IPS-18a (cell line): ENCODE results near the gene GIMAP8.
A peak's percentile ranks its signal among the peaks of the same experiment; 100 is the strongest.
"Not testable (repeated sequence)": the region's sequence is repeated elsewhere in the genome, so short reads cannot be mapped to it uniquely, and the experiment has no call there.

Experiments used
- H3K27ac ChIP-seq: one replicate; pipeline ENCODE4 v1.5.1; 2013; ENCODE audit warnings: low read length
- H3K27me3 ChIP-seq: one replicate; pipeline ENCODE4 v1.6.1; 2013; ENCODE audit warnings: mild to moderate bottlenecking, low read length; ENCODE audit not compliant: control insufficient read depth, insufficient read depth
- H3K36me3 ChIP-seq: one replicate; pipeline ENCODE4 v1.6.1; 2013; ENCODE audit warnings: low read depth, low read length; ENCODE audit not compliant: control insufficient read depth
- H3K4me1 ChIP-seq: one replicate; pipeline ENCODE4 v1.6.1; 2013; ENCODE audit warnings: low read depth, low read length; ENCODE audit not compliant: control insufficient read depth
- H3K4me3 ChIP-seq: one replicate; pipeline ENCODE4 v1.5.1; 2013; ENCODE audit warnings: low read length
- H3K9ac ChIP-seq: one replicate; pipeline ENCODE4 v1.6.1; 2013; ENCODE audit warnings: mild to moderate bottlenecking, low read length, moderate library complexity
- H3K9me3 ChIP-seq: one replicate; pipeline ENCODE4 v1.6.1; 2013; ENCODE audit warnings: low read depth, low read length; ENCODE audit not compliant: control insufficient read depth

GIMAP8 gene

DNA sequence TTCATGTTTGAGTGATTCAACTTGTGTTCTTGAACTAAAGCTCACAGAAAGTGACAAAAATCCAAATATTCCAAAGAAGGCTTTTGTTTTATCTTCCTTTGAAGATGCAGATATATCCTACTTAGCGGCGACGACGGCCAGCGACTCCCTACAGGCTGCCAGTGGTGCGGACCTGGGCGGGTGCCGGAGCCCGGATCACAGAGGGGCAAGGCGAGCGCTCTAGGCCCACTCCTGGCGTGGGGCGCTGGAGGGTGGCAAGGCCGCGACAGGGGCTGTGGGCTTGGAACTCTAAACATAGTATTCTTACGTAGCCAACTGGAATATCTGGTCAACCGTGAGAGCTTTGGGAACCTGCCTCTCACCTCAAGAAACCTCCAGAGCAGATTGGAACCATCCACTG lies 63.3 kb downstream of the GIMAP8 start:
- H3K4me3 ChIP-seq: no peak overlapping the region
- no peaks in the 10 kb centered on the region for H3K36me3 ChIP-seq
- no peaks in the 10 kb centered on the region for H3K4me1 ChIP-seq
- H3K27me3 ChIP-seq: no peaks in the 10 kb centered on the region
- no peaks in the 10 kb centered on the region for H3K9me3 ChIP-seq
- no peak overlapping the region for H3K9ac ChIP-seq
- H3K27ac ChIP-seq: no peak overlapping the region

DNA sequence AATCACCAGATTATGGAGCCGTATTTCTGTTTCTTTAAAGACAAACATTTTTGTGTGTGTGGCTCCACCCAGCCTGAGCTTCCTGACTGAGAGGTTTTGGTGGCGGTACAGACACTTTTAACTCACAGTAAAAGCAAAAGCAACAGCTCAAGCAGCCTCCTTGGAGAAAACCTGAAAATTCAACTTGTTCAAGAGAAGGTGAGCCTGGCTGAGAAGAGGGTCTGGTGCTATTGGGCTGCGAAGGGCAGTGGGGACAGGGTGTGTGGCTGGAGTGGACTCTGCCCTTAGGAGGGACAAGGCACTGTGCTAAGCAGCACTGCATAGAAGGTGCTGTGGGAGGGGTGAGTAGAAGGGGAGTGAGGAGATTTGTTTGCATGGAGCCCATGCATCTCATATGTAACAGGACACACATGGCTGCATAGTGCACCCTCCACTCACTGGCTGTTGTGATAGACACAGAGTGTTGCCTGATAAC lies 64.4 kb downstream of the GIMAP8 start, which contains the start of gene GIMAP7:
Gene GIMAP7 (plus strand): TSS at position 125 of the 475 bp plus-strand sequence. CDS start 5,103 bp downstream, outside the sequence.
- H3K27me3 ChIP-seq: no peaks in the 10 kb centered on the region
- H3K4me3 ChIP-seq: no peak within 1 kb of the TSS
- no peaks in the 10 kb centered on the region for H3K9me3 ChIP-seq
- no peaks in the 10 kb centered on the region for H3K4me1 ChIP-seq
- H3K36me3 ChIP-seq: no peaks in the 10 kb centered on the region
- H3K27ac ChIP-seq: no peak within 1 kb of the TSS
- no peak within 1 kb of the TSS for H3K9ac ChIP-seq

DNA sequence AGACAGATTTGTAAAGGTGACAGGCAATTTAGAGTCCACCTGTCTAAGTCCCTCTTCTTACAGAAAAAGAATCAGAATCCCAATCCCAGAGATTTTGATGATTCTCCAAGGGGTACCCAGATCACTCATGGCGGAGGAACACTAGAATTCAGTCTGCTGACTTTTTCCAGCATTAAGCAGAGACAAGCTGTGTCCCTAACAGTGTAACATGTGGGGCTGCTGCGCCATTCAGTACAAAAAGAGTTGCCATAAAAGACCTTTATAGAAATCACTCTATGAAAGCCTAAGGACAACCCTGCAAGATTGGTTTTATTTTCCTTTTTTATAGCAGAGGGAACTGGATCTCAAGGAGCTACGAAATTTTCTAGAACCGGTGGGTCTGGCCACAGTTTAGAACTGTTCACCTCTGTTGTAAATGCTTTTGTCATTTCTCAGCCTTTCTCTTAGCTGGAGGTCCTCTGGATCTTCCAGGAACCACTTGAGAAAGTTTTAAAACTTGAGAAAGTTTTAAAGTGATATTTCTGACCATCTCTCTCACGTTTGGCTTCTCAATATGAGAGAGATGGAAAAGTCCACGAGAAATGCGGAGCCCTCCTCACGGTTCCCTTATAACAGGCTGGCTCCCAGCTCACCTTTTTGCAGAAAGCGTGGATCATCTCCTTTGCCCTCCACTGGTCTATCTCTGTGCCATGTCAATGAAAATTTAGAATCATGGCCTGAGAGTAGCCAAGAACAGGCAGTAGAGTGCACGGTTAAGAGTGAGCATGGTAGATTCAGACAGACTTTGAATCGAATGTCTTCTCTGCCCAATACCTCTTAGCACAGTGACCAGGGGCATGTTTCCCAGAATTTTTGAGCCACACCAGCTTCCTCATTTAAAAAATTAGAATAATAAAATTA lies 65.1 kb downstream of the GIMAP8 start:
- H3K9me3 ChIP-seq: no peaks in the 10 kb centered on the region
- H3K4me1 ChIP-seq: no peaks in the 10 kb centered on the region
- H3K27ac ChIP-seq: no peak overlapping the region
- H3K36me3 ChIP-seq: no peaks in the 10 kb centered on the region
- no peak overlapping the region for H3K4me3 ChIP-seq
- no peak overlapping the region for H3K9ac ChIP-seq
- H3K27me3 ChIP-seq: no peaks in the 10 kb centered on the region

DNA sequence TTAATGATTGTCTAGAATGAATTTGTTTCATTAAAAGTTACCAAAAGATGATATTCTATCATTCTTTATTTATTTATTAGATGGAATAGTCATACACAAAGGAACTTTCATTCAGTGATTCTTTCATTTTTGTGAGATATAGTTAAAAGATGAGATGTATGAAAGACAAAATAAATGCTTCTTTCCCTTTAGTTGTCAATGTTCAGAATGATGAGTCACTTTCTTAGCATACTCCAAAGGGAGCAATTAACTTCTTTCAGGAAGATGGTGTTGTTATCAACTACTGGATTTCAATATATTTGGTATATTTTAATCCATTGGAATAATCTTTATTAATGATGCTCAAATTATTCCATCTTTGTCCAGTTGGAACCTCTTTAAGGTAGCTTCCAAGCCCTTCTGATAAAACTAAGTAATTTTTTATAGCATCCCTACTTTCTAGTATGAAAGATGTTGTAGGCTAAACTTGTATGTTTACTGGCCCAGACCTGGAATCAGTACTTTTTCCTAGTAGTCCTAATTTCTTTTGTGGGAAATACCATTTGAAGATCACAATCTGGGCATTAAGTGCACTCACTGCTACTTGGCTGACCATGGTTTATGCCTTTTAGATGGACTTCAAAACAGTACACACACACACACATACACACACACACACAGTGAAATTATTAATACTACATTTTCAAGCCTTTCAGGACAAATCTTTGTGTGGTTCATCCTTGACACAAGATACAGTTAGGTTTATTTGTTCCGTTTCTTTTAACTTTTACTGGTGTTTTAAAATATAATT lies 66.7 kb downstream of the GIMAP8 start:
- no peaks in the 10 kb centered on the region for H3K27me3 ChIP-seq
- no peak overlapping the region for H3K9ac ChIP-seq
- no peaks in the 10 kb centered on the region for H3K9me3 ChIP-seq
- peaks cover 5% of the 10 kb centered on the region for H3K4me1 ChIP-seq
- no peaks in the 10 kb centered on the region for H3K36me3 ChIP-seq
- no peak overlapping the region for H3K4me3 ChIP-seq
- no peak overlapping the region for H3K27ac ChIP-seq

DNA sequence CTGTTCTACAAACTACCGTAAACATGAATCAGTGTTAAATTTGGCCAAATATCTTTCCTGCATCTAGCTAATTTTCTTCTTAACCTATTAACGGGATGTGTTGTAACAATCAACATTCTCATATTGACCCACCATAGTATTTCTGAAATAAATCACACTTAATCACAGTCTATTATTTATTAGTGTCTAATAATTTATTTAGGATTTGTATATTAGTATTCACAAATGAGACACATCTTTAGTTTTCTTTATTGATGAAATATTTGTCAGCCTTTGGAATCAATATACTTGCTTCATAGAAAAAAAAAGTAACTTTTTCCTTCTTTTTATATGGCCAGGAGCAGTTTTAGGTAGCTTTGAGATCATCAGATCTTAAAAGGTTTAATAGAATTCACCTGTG lies 68.9 kb downstream of the GIMAP8 start:
- no peaks in the 10 kb centered on the region for H3K36me3 ChIP-seq
- H3K27ac ChIP-seq: no peak overlapping the region
- H3K4me3 ChIP-seq: no peak overlapping the region
- H3K27me3 ChIP-seq: no peaks in the 10 kb centered on the region
- H3K9ac ChIP-seq: no peak overlapping the region
- H3K4me1 ChIP-seq: peaks cover 18% of the 10 kb centered on the region
- H3K9me3 ChIP-seq: no peaks in the 10 kb centered on the region

DNA sequence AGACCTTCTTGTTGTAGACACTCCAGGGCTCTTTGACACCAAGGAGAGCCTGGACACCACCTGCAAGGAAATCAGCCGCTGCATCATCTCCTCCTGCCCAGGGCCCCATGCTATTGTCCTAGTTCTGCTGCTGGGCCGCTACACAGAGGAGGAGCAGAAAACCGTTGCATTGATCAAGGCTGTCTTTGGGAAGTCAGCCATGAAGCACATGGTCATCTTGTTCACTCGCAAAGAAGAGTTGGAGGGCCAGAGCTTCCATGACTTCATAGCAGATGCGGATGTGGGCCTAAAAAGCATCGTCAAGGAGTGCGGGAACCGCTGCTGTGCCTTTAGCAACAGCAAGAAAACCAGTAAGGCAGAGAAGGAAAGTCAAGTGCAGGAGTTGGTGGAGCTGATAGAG lies 69.7 kb downstream of the GIMAP8 start:
- no peaks in the 10 kb centered on the region for H3K27me3 ChIP-seq
- H3K9me3 ChIP-seq: no peaks in the 10 kb centered on the region
- no peak overlapping the region for H3K4me3 ChIP-seq
- no peak overlapping the region for H3K27ac ChIP-seq
- H3K4me1 ChIP-seq: peaks cover 18% of the 10 kb centered on the region
- no peak overlapping the region for H3K9ac ChIP-seq
- no peaks in the 10 kb centered on the region for H3K36me3 ChIP-seq

DNA sequence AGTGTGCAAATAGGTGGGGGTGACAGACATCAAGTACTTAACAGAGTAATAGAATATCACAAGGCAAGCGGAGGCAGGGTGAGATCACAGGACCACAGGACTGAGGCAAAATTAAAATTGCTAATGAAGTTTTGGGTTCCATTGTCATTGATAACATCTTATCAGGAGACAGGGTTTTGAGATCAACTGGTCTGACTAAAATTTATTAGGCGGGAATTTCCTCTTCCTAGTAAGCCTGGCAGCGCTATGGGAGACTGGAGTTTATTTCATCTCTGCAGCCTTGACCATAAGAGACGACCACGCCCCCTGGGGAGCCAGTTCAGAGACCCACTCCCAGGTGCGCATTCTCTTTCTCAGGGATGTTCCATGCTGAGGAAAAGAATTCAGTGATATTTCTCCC lies 72.5 kb downstream of the GIMAP8 start:
- peaks cover 18% of the 10 kb centered on the region for H3K4me1 ChIP-seq
- H3K36me3 ChIP-seq, H3K9ac ChIP-seq, H3K27me3 ChIP-seq, H3K9me3 ChIP-seq, H3K27ac ChIP-seq: not testable (repeated sequence)
- H3K4me3 ChIP-seq: peak overlapping the region; percentile 14

DNA sequence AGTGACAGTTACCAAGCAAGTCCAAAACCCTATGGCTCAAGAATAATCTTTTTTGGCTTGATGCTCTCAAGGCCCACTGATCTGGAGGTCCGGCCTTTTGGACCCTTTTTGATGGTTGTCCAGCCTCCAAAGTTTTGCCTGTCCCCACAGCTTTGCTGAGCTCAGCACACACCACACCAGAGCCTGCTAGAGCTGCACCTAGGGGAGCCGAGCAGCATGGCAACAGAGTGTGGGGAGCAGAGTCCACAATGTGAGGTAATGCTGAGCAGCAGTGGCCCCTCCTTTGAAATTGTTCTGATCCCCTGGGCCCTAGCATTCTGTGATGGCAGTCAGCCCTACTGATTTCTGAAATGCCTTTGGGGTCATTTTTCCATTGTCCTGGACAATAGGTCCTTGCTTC lies 73.6 kb downstream of the GIMAP8 start:
- no peaks in the 10 kb centered on the region for H3K36me3 ChIP-seq
- no peak overlapping the region for H3K4me3 ChIP-seq
- H3K4me1 ChIP-seq: peaks cover 18% of the 10 kb centered on the region
- no peak overlapping the region for H3K27ac ChIP-seq
- H3K27me3 ChIP-seq: no peaks in the 10 kb centered on the region
- no peaks in the 10 kb centered on the region for H3K9me3 ChIP-seq
- H3K9ac ChIP-seq: no peak overlapping the region
